ENCODE results near the gene POLR1G.

The POLR1G gene

DNA sequence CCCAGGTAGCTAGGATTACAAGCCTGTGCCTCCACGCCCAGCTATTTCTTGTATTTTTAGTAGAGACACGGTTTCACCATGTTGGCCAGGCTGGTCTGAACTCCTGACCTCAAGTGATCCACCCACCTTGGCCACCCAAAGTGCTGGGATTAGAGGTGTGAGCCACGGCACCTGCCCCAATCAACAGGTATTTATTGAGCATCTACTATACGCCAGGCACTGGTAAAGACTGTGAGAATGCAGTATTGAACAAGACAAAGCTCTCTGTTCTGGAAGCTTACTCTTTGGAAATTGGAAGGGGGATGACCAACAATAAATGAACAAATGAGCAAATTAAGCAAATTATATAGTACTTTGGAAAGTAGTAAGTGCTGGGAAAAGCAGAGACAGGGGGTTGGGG, 38.7 kb downstream of the POLR1G start:
- TF ChIP-seq SIN3A (IDR thresholded peaks at IDR 0.05; ENCODE audit: borderline replicate concordance, insufficient read depth, low read length) (no peak), FOXP2 (optimal IDR thresholded peaks at IDR 0.05; ENCODE audit: borderline replicate concordance, extremely low read depth, extremely low read length, insufficient read depth) (no peak), POLR2AphosphoS5 (IDR thresholded peaks at IDR 0.05; ENCODE audit: low read depth, low read length) (no peak), REST (IDR thresholded peaks at IDR 0.05; ENCODE audit: insufficient read depth in 1 of 2, low read depth in 2 of 2, low read length in 2 of 2) (no peak), TAF1 (IDR thresholded peaks at IDR 0.05; ENCODE audit: borderline replicate concordance, insufficient read depth, low read length) (no peak)

GRCh38 chr19:45446295-45446694, 39.9 kb downstream of the POLR1G start:
- TF ChIP-seq SIN3A (IDR thresholded peaks at IDR 0.05; ENCODE audit: borderline replicate concordance, insufficient read depth, low read length) (no peak), REST (IDR thresholded peaks at IDR 0.05; ENCODE audit: insufficient read depth in 1 of 2, low read depth in 2 of 2, low read length in 2 of 2) (no peak), FOXP2 (optimal IDR thresholded peaks at IDR 0.05; ENCODE audit: borderline replicate concordance, extremely low read depth, extremely low read length, insufficient read depth) (no peak), POLR2AphosphoS5 (IDR thresholded peaks at IDR 0.05; ENCODE audit: low read depth, low read length) (no peak), TAF1 (IDR thresholded peaks at IDR 0.05; ENCODE audit: borderline replicate concordance, insufficient read depth, low read length) (no peak)

DNA sequence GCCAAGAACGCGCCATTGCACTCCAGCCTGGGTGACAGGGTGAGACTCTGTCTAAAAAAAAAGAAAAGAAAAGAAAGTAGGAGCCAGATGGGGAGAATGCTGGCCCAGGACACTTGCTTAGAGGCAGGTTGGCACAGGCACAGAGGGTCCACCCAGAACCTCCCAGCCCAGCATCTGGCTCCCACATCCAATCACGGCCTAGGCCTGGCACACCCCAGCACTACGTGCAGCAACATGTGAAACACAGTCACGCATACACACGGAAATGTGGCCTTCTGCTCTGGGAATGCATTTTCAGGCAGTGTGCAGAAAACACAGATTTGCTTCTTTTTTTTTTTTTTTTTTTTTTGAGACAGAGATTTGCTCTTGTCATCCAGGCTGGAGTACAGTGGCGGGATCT, 40.5 kb downstream of the POLR1G start:
- TF ChIP-seq REST (IDR thresholded peaks at IDR 0.05; ENCODE audit: insufficient read depth in 1 of 2, low read depth in 2 of 2, low read length in 2 of 2), result no peak

DNA sequence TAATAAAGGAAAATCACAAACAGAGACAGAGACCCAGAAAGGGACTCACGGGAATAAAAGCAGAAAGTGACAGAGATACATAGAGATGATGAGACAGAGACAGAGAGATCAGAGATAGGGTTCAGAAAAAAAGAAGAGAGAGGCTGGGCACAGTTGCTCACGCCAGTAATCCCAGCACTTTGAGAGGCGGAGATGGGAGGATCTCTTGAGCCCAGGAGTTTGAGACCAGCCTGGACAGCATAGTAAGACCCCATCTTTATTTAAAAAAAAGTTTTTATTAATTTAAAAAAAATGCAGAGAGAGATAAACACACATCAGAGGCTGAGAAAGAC, 41.9 kb downstream of the POLR1G start:
- TF ChIP-seq TAF1 (IDR thresholded peaks at IDR 0.05; ENCODE audit: borderline replicate concordance, insufficient read depth, low read length) (no peak), REST (IDR thresholded peaks at IDR 0.05; ENCODE audit: insufficient read depth in 1 of 2, low read depth in 2 of 2, low read length in 2 of 2) (no peak), SIN3A (IDR thresholded peaks at IDR 0.05; ENCODE audit: borderline replicate concordance, insufficient read depth, low read length) (no peak)

- TF ChIP-seq REST (IDR thresholded peaks at IDR 0.05; ENCODE audit: insufficient read depth in 1 of 2, low read depth in 2 of 2, low read length in 2 of 2) (no peak), POLR2AphosphoS5 (IDR thresholded peaks at IDR 0.05; ENCODE audit: low read depth, low read length) (no peak), FOXP2 (optimal IDR thresholded peaks at IDR 0.05; ENCODE audit: borderline replicate concordance, extremely low read depth, extremely low read length, insufficient read depth) (no peak), TAF1 (IDR thresholded peaks at IDR 0.05; ENCODE audit: borderline replicate concordance, insufficient read depth, low read length) (no peak), SIN3A (IDR thresholded peaks at IDR 0.05; ENCODE audit: borderline replicate concordance, insufficient read depth, low read length) (no peak)
Measured at GRCh38 chr19:45448887-45449299, 42.4 kb downstream of the POLR1G start.

Measured in PFSK-1 (cell line).